Mesenchymal stem cell (in vitro differentiated cells and primary cell): ENCODE results near the gene PCNX3.

Experiments used
- DNase-seq: peaks from one replicate; pipeline ENCODE4 v3.0.0-alpha.2; 2013
- H2AFZ ChIP-seq: one replicate; pipeline ENCODE4 v1.6.1; 2013; ENCODE audit warnings: low read depth, mild to moderate bottlenecking, control low read depth, inconsistent platforms, low read length, moderate library complexity
- H2AK5ac ChIP-seq: 2 replicates; pipeline ENCODE4 v1.6.1; 2013; ENCODE audit warnings: low read length, moderate library complexity, mild to moderate bottlenecking, inconsistent platforms; ENCODE audit not compliant: severe bottlenecking
- H2BK120ac ChIP-seq: one replicate; pipeline ENCODE4 v1.6.1; 2013; ENCODE audit warnings: low read depth, mild to moderate bottlenecking, inconsistent platforms, low read length, moderate library complexity
- H2BK12ac ChIP-seq, 2 experiments: one replicate each; pipeline ENCODE4 v1.6.1; 2013; ENCODE audit warnings: inconsistent platforms in 2 of 2, low read length in 2 of 2, mild to moderate bottlenecking in 2 of 2, moderate library complexity in 2 of 2, control low read depth in 1 of 2
- H2BK15ac ChIP-seq: one replicate; pipeline ENCODE4 v1.6.1; 2013; ENCODE audit warnings: mild to moderate bottlenecking, low read depth, inconsistent platforms; ENCODE audit not compliant: poor library complexity, severe bottlenecking
- H2BK5ac ChIP-seq: 2 replicates; pipeline ENCODE4 v1.6.1; 2013; ENCODE audit warnings: low read depth, mild to moderate bottlenecking, low read length, control low read depth, inconsistent platforms; ENCODE audit not compliant: poor library complexity, severe bottlenecking
- H3K14ac ChIP-seq, 2 experiments: one replicate each; pipeline ENCODE4 v1.6.1; 2013; ENCODE audit warnings: inconsistent platforms in 2 of 2, low read length in 2 of 2, control low read depth in 1 of 2, mild to moderate bottlenecking in 1 of 2, moderate library complexity in 1 of 2
- H3K18ac ChIP-seq, 2 experiments: one replicate each; pipeline ENCODE4 v1.6.1; 2013; ENCODE audit warnings: inconsistent platforms in 2 of 2, low read length in 2 of 2, control low read depth in 1 of 2, low read depth in 1 of 2, mild to moderate bottlenecking in 1 of 2
- H3K23ac ChIP-seq, 2 experiments: one replicate each; pipeline ENCODE4 v1.6.1; 2013; ENCODE audit warnings: inconsistent platforms in 2 of 2, low read length in 2 of 2, mild to moderate bottlenecking in 2 of 2, moderate library complexity in 2 of 2, control low read depth in 1 of 2
- H3K27ac ChIP-seq: 2 replicates; pipeline ENCODE4 v1.5.1; 2013; ENCODE audit warnings: mild to moderate bottlenecking, moderate library complexity, low read length, control low read depth, inconsistent platforms; ENCODE audit not compliant: poor library complexity, severe bottlenecking
- H3K27me3 ChIP-seq, 2 experiments: 2 replicates each; pipeline versions ENCODE4 v1.6.1 to v1.7.0; 2013; ENCODE audit warnings: low read length in 2 of 2, mild to moderate bottlenecking in 2 of 2, moderate library complexity in 2 of 2, control low read depth in 1 of 2, inconsistent platforms in 1 of 2; ENCODE audit not compliant: control insufficient read depth in 1 of 2, insufficient read depth in 1 of 2
- H3K36me3 ChIP-seq, 2 experiments: 2 replicates each; pipeline versions ENCODE4 v1.6.1 to v1.7.0; 2013; ENCODE audit warnings: low read length in 2 of 2, control low read depth in 1 of 2, inconsistent platforms in 1 of 2, low read depth in 1 of 2, mild to moderate bottlenecking in 1 of 2; ENCODE audit not compliant: insufficient read depth in 2 of 2, control insufficient read depth in 1 of 2
- H3K4ac ChIP-seq, 2 experiments: one replicate each; pipeline ENCODE4 v1.6.1; 2013; ENCODE audit warnings: inconsistent platforms in 2 of 2, low read length in 2 of 2, mild to moderate bottlenecking in 2 of 2, moderate library complexity in 2 of 2, control low read depth in 1 of 2, low read depth in 1 of 2
- H3K4me1 ChIP-seq: 2 replicates; pipeline ENCODE4 v1.6.1; 2013; ENCODE audit warnings: low read depth, low read length, control low read depth; ENCODE audit not compliant: control insufficient read depth, insufficient read depth
- H3K4me2 ChIP-seq: 2 replicates; pipeline ENCODE4 v1.6.1; 2013; ENCODE audit warnings: low read length, mild to moderate bottlenecking, inconsistent platforms; ENCODE audit not compliant: poor library complexity, severe bottlenecking
- H3K4me3 ChIP-seq, 2 experiments: 2 replicates each; pipeline versions ENCODE4 v1.5.1 to v1.7.0; 2013; ENCODE audit warnings: low read length in 2 of 2, mild to moderate bottlenecking in 2 of 2, control low read depth in 1 of 2, low read depth in 1 of 2; ENCODE audit not compliant: insufficient read depth in 1 of 2
- H3K79me1 ChIP-seq: replicated peaks from 2 replicates; pipeline ENCODE4 v1.6.1; 2013; ENCODE audit warnings: mild to moderate bottlenecking, control low read depth, low read length, inconsistent platforms; ENCODE audit not compliant: poor library complexity, severe bottlenecking
- H3K9ac ChIP-seq: 2 replicates; pipeline ENCODE4 v1.7.0; 2013; ENCODE audit warnings: mild to moderate bottlenecking, low read length, moderate library complexity
- H3K9me3 ChIP-seq: 2 replicates; pipeline ENCODE4 v1.7.0; 2013; ENCODE audit warnings: mild to moderate bottlenecking, low read length; ENCODE audit not compliant: control insufficient read depth
- H4K8ac ChIP-seq: one replicate; pipeline ENCODE4 v1.6.1; 2013; ENCODE audit warnings: inconsistent platforms, mild to moderate bottlenecking, low read length, moderate library complexity
- H4K91ac ChIP-seq: one replicate; pipeline ENCODE4 v1.6.1; 2013; ENCODE audit warnings: mild to moderate bottlenecking, low read length, inconsistent platforms
- WGBS: methylation state at CpG from one replicate; pipeline ENCODE4 v1.1.7; 2013; ENCODE audit warnings: mixed read lengths; 5-methylcytosine and 5-hydroxymethylcytosine counted together

The PCNX3 gene

DNA sequence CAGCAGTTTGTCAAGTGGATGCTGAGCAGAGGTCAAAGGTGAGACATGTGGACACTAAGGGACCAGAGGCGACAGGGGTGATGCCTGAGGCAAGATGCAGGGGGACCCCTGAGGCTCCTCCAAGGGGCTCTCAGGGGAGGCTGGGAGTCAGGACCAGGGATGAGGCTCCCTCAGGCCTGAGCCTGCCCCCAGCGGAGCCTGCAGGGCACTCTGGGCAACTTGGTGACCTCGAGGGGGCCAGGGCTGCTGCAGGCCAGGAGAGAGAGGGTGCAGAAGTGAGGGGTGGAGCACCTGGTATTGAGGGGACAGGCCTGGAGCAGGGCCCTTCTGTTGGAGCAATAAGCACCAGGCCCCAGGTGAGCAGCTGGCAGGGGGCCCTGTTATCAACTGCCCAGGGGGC lies 33.6 kb upstream of the PCNX3 start:
- H3K27ac ChIP-seq, result no peak overlapping the region
- H3K9me3 ChIP-seq, result no peaks in the 10 kb centered on the region
- no peak overlapping the region for H3K14ac ChIP-seq
- H2BK12ac ChIP-seq, result no peak overlapping the region
- H2BK120ac ChIP-seq, result no peak overlapping the region
- no peak overlapping the region for H2BK15ac ChIP-seq
- no peak overlapping the region for H2AFZ ChIP-seq
- no peak for DNase-seq
- H3K18ac ChIP-seq, result no peak overlapping the region
- H3K23ac ChIP-seq, result no peak overlapping the region
- no peak overlapping the region for H4K91ac ChIP-seq
- H3K4ac ChIP-seq, result no peak overlapping the region
- H4K8ac ChIP-seq, result no peak overlapping the region
- no peak overlapping the region for H2AK5ac ChIP-seq
- no peak overlapping the region for H3K4me3 ChIP-seq
- peaks cover 21% of the 10 kb centered on the region for H3K79me1 ChIP-seq
- no peaks in the 10 kb centered on the region for H3K27me3 ChIP-seq
- no peak overlapping the region for H3K4me2 ChIP-seq
- H2BK5ac ChIP-seq, result no peak overlapping the region
- H3K9ac ChIP-seq, result no peak overlapping the region
- H3K36me3 ChIP-seq, result peaks cover 64 to 67% of the 10 kb centered on the region in 2 experiments
- WGBS, result 92% methylated on average over 3 of the region's 3 CpGs
- H3K4me1 ChIP-seq, result peaks cover 17% of the 10 kb centered on the region

DNA sequence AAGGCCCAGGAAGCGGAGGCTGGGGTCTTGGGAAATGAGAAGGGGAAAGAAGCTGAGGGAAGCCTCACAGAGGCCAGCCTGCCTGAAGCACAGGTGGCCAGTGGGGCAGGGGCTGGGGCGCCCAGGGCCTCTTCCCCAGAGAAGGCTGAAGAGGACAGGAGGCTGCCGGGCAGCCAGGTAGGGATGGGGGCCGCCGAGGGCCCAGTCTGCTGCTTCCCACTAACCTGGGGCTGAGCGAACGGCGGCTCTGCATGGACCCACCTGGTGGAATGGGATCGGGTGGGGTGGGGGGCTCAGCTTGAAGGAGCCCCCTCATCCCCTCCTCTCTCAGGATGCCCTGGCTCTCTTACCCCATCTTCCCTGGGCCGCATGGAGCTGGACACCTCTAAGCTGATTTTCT lies 32.0 kb upstream of the PCNX3 start:
- H3K14ac ChIP-seq, result no peak overlapping the region
- no peak overlapping the region for H2AK5ac ChIP-seq
- 79% methylated on average over 2 of the region's 10 CpGs for WGBS
- no peak overlapping the region for H3K4ac ChIP-seq
- no peak overlapping the region for H4K8ac ChIP-seq
- H2BK12ac ChIP-seq, result no peak overlapping the region
- H2BK15ac ChIP-seq, result peak overlapping the region; percentile 84
- H4K91ac ChIP-seq, result no peak overlapping the region
- H3K36me3 ChIP-seq, result peaks cover 68 to 69% of the 10 kb centered on the region in 2 experiments
- no peak overlapping the region for H3K4me3 ChIP-seq
- no peak overlapping the region for H3K9ac ChIP-seq
- no peaks in the 10 kb centered on the region for H3K9me3 ChIP-seq
- no peak overlapping the region for H2AFZ ChIP-seq
- H2BK5ac ChIP-seq, result no peak overlapping the region
- H3K18ac ChIP-seq, result no peak overlapping the region
- no peak for DNase-seq
- H2BK120ac ChIP-seq, result no peak overlapping the region
- H3K27ac ChIP-seq, result no peak overlapping the region
- no peak overlapping the region for H3K23ac ChIP-seq
- no peaks in the 10 kb centered on the region for H3K27me3 ChIP-seq
- no peak overlapping the region for H3K4me2 ChIP-seq
- peaks cover 14% of the 10 kb centered on the region for H3K4me1 ChIP-seq
- peaks cover 25% of the 10 kb centered on the region for H3K79me1 ChIP-seq

DNA sequence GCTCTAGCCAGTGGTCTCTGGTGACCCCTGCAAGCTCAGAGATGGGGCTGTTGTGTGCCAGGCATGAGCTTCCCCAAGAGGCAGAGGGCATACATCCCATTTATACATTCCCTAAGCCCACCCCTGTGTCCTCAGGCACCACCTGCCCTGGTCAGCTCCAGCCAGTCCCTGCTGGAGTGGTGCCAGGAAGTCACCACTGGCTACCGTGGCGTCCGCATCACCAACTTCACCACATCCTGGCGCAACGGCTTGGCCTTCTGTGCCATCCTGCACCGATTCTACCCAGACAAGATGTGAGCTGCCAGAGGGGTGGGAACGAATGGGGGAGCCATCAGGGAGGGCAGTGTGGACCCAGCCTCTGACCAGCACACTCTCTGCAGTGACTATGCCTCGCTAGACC lies 31.5 kb upstream of the PCNX3 start:
- Histone ChIP-seq H3K4me3 (no peak overlapping the region), H4K8ac (no peak overlapping the region), H3K14ac (peak overlapping the region in 1 of 2 experiments; percentile 35), H3K4me1 (peaks cover 17% of the 10 kb centered on the region), H2BK15ac (no peak overlapping the region), H2BK120ac (no peak overlapping the region), H3K27ac (no peak overlapping the region), H4K91ac (no peak overlapping the region), H2BK5ac (no peak overlapping the region), H2AK5ac (no peak overlapping the region), H3K79me1 (peaks cover 20% of the 10 kb centered on the region), H3K27me3 (no peaks in the 10 kb centered on the region), H3K9me3 (no peaks in the 10 kb centered on the region), H3K4ac (no peak overlapping the region), H3K9ac (no peak overlapping the region), H3K4me2 (no peak overlapping the region), H2BK12ac (no peak overlapping the region), H3K18ac (no peak overlapping the region), H3K23ac (no peak overlapping the region), H3K36me3 (peaks cover 67 to 68% of the 10 kb centered on the region in 2 experiments), H2AFZ (no peak overlapping the region)
- 92% methylated on average over 7 of the region's 8 CpGs for WGBS
- DNase-seq, result no peak

DNA sequence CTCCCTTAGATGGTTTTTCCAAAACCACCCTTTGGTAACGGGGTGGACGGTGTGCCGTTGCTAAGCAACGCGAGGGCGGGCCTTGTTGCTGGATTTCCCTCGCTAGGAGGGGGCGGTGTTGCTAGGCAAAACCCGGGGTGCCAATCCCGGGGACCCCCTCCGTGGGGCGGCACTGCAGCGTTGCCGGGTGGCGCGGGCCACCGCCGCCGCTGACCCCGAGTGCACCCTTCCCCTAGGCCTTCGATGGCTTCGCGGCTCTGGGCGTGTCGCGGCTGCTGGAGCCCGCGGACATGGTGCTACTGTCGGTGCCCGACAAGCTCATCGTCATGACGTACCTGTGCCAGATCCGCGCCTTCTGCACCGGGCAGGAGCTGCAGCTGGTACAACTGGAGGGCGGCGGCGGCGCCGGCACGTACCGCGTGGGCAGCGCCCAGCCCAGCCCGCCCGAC lies 30.8 kb upstream of the PCNX3 start:
- Histone ChIP-seq H2AK5ac (no peak overlapping the region), H3K27ac (no peak overlapping the region), H3K4me1 (peaks cover 19% of the 10 kb centered on the region), H3K4ac (no peak overlapping the region), H3K14ac (no peak overlapping the region), H2BK5ac (no peak overlapping the region), H3K4me2 (no peak overlapping the region), H3K9ac (no peak overlapping the region), H2BK12ac (no peak overlapping the region), H3K4me3 (no peak overlapping the region), H2AFZ (no peak overlapping the region), H3K18ac (no peak overlapping the region), H4K8ac (peak overlapping the region; percentile 7), H3K23ac (no peak overlapping the region), H2BK15ac (no peak overlapping the region), H3K27me3 (no peaks in the 10 kb centered on the region), H3K79me1 (peaks cover 20% of the 10 kb centered on the region), H2BK120ac (no peak overlapping the region), H3K9me3 (no peaks in the 10 kb centered on the region), H3K36me3 (peaks cover 62 to 67% of the 10 kb centered on the region in 2 experiments), H4K91ac (peak overlapping the region; percentile 63)
- 54% methylated on average over 31 of the region's 46 CpGs for WGBS
- peak; percentile 33 for DNase-seq
